ENCODE results near the gene TBCD.

DNA sequence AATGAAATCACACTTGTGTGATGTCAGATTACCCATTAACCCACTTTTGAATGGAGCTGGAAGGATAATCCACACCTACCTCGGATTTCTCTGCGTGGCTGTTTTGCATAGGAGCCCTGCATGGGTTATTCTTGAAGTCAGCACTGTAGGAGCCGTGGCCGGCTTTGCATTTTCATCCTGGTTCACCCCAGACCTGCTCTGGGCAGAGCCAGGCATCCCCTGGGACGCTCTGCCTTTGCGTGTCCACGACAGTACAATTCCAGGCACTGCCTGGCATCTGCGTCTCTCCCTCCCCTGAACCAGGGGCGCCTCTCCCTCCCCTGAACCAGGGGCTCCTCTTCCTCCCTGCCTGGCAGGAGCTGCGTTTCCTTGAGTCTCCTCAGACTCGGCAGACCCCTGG is 117.7 kb downstream of the TBCD start:
- no peak for TF ChIP-seq POLR2A (IDR thresholded peaks at IDR 0.05)
- TF ChIP-seq, protein P1, sequence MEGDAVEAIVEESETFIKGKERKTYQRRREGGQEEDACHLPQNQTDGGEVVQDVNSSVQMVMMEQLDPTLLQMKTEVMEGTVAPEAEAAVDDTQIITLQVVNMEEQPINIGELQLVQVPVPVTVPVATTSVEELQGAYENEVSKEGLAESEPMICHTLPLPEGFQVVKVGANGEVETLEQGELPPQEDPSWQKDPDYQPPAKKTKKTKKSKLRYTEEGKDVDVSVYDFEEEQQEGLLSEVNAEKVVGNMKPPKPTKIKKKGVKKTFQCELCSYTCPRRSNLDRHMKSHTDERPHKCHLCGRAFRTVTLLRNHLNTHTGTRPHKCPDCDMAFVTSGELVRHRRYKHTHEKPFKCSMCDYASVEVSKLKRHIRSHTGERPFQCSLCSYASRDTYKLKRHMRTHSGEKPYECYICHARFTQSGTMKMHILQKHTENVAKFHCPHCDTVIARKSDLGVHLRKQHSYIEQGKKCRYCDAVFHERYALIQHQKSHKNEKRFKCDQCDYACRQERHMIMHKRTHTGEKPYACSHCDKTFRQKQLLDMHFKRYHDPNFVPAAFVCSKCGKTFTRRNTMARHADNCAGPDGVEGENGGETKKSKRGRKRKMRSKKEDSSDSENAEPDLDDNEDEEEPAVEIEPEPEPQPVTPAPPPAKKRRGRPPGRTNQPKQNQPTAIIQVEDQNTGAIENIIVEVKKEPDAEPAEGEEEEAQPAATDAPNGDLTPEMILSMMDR (IDR thresholded peaks at IDR 0.05), result no peak

Measured in breast epithelium (tissue), 3 donors.